Measurements from ENCODE around the gene GABRG3.

The GABRG3 gene

GRCh38 chr15:27196691-27197090, 225.7 kb downstream of the GABRG3 start:
- no peak for DNase-seq

GRCh38 chr15:27201425-27201824, 230.4 kb downstream of the GABRG3 start:
- DNase-seq = no peak

GRCh38 chr15:27210176-27210575, 239.2 kb downstream of the GABRG3 start:
- DNase-seq = no peak

- no peak for DNase-seq
Measured at GRCh38 chr15:27214032-27214431, 243.1 kb downstream of the GABRG3 start.

GRCh38 chr15:27214961-27215360, 244.0 kb downstream of the GABRG3 start:
- DNase-seq = no peak

GRCh38 chr15:27218426-27218825, 247.4 kb downstream of the GABRG3 start:
- no peak for DNase-seq

GRCh38 chr15:27219636-27220035, 248.7 kb downstream of the GABRG3 start:
- no peak for DNase-seq

- no peak for DNase-seq
Measured at GRCh38 chr15:27220199-27220598, 249.2 kb downstream of the GABRG3 start.

- no peak for DNase-seq
Measured at GRCh38 chr15:27222479-27222878, 251.5 kb downstream of the GABRG3 start.

- no peak for DNase-seq
Measured at GRCh38 chr15:27223179-27223578, 252.2 kb downstream of the GABRG3 start.

- no peak for DNase-seq
Measured at GRCh38 chr15:27231811-27232210, 260.8 kb downstream of the GABRG3 start.

GRCh38 chr15:27232876-27233275, 261.9 kb downstream of the GABRG3 start:
- DNase-seq = no peak

GRCh38 chr15:27234593-27234992, 263.6 kb downstream of the GABRG3 start:
- DNase-seq = no peak

GRCh38 chr15:27235161-27235560, 264.2 kb downstream of the GABRG3 start:
- no peak for DNase-seq

- no peak for DNase-seq
Measured at GRCh38 chr15:27235681-27236080, 264.7 kb downstream of the GABRG3 start.

GRCh38 chr15:27237319-27237939, 266.4 kb downstream of the GABRG3 start:
- no peak for DNase-seq

- DNase-seq = no peak
Measured at GRCh38 chr15:27238209-27238608, 267.2 kb downstream of the GABRG3 start.

- DNase-seq = no peak
Measured at GRCh38 chr15:27238707-27239423, 267.9 kb downstream of the GABRG3 start.

GRCh38 chr15:27241943-27242342, 271.0 kb downstream of the GABRG3 start:
- DNase-seq = no peak

GRCh38 chr15:27244047-27244446, 273.1 kb downstream of the GABRG3 start:
- no peak for DNase-seq

- DNase-seq = no peak
Measured at GRCh38 chr15:27248251-27248650, 277.3 kb downstream of the GABRG3 start.

- no peak for DNase-seq
Measured at GRCh38 chr15:27249046-27249759, 278.2 kb downstream of the GABRG3 start.

- no peak for DNase-seq
Measured at GRCh38 chr15:27249760-27250109, 278.8 kb downstream of the GABRG3 start.

- DNase-seq = no peak
Measured at GRCh38 chr15:27250223-27250622, 279.2 kb downstream of the GABRG3 start.
